Measurements from ENCODE around the gene RBMS1. TPM values are rescaled to one million over a fixed set of nuclear protein-coding genes. Genes with fewer than 3 reads are reported as not detected.

RBMS1 gene
- polyA plus RNA-seq, 1 donor (not counting 4 experiments of a cell fraction or from before 2014, with no cell fraction given) = 89.1 TPM

DNA sequence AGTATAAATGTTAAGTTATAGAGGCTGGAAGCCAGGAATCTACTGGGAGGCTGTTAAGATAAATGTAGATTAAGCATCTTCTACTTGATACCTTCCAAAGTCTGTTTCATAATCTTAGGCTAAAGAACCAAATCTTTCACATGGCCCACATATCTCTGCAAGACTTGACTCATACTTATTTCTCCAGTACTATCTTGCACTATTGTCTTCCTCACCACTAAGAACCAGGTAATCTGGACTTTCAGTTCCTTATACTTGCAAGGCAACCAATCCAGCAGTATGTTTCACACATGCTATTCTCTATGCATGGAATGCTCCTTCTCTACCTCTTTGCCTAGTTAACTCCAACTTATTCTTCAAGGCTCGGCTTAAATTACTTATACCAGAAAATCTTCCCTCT lies 62.2 kb downstream of the RBMS1 start:
- H3K27ac ChIP-seq (ENCODE audit: control insufficient read depth, insufficient read depth, low read length) = peak overlapping the region; percentile 3
- peak; percentile 92 for FAIRE-seq
- H2AFZ ChIP-seq (ENCODE audit: control insufficient read depth, low read length) = no peak overlapping the region
- H3K27me3 ChIP-seq (ENCODE audit: control insufficient read depth, extremely low read depth, insufficient read depth, low read length) = no peaks in the 10 kb centered on the region
- H3K36me3 ChIP-seq (ENCODE audit: control insufficient read depth in 2 of 2, extremely low read depth in 1 of 2, insufficient read depth in 2 of 2, low read length in 2 of 2) = no peaks in the 10 kb centered on the region
- peaks cover 35% of the 10 kb centered on the region for H3K4me1 ChIP-seq (ENCODE audit: control insufficient read depth, extremely low read depth, insufficient read depth, low read length)
- no peak for TF ChIP-seq EZH2 (IDR thresholded peaks at IDR 0.05; ENCODE audit: low read length)
- TF ChIP-seq, protein P1, sequence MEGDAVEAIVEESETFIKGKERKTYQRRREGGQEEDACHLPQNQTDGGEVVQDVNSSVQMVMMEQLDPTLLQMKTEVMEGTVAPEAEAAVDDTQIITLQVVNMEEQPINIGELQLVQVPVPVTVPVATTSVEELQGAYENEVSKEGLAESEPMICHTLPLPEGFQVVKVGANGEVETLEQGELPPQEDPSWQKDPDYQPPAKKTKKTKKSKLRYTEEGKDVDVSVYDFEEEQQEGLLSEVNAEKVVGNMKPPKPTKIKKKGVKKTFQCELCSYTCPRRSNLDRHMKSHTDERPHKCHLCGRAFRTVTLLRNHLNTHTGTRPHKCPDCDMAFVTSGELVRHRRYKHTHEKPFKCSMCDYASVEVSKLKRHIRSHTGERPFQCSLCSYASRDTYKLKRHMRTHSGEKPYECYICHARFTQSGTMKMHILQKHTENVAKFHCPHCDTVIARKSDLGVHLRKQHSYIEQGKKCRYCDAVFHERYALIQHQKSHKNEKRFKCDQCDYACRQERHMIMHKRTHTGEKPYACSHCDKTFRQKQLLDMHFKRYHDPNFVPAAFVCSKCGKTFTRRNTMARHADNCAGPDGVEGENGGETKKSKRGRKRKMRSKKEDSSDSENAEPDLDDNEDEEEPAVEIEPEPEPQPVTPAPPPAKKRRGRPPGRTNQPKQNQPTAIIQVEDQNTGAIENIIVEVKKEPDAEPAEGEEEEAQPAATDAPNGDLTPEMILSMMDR (optimal IDR thresholded peaks at IDR 0.05 in 1 of 3, IDR thresholded peaks at IDR 0.05 in 1 of 3, conservative IDR thresholded peaks at IDR 0.05 in 1 of 3; ENCODE audit: extremely low read depth in 1 of 3, insufficient read depth in 2 of 3, low read length in 3 of 3) = no peak
- dilution Hi-C loops (cut with MboI; ENCODE audit: extremely low pct_ligation_motif_present, low sequenced_read_pairs) = no loop called here
- H3K79me2 ChIP-seq (ENCODE audit: control insufficient read depth, insufficient read depth, low read length) = peaks cover 18% of the 10 kb centered on the region
- H3K9me3 ChIP-seq (ENCODE audit: control insufficient read depth, low read depth, low read length) = no peaks in the 10 kb centered on the region
- no peak overlapping the region for H3K4me2 ChIP-seq (ENCODE audit: control insufficient read depth, extremely low read depth, insufficient read depth, low read depth, low read length)
- no peak for DNase-seq (ENCODE audit: low read depth, low spot score)
- H3K9ac ChIP-seq (ENCODE audit: control insufficient read depth, extremely low read depth, insufficient read depth, low read length) = no peak overlapping the region
- no peaks in the 10 kb centered on the region for H3K9me1 ChIP-seq (ENCODE audit: control insufficient read depth, extremely low read depth, insufficient read depth, low read length)
- H3K4me3 ChIP-seq (ENCODE audit: control insufficient read depth in 2 of 3, extremely low read depth in 1 of 3, insufficient read depth in 2 of 3, low read depth in 1 of 3, low read length in 3 of 3) = no peak overlapping the region
- no peaks in the 10 kb centered on the region for H4K20me1 ChIP-seq (ENCODE audit: control insufficient read depth, extremely low read depth, insufficient read depth, low read length)

DNA sequence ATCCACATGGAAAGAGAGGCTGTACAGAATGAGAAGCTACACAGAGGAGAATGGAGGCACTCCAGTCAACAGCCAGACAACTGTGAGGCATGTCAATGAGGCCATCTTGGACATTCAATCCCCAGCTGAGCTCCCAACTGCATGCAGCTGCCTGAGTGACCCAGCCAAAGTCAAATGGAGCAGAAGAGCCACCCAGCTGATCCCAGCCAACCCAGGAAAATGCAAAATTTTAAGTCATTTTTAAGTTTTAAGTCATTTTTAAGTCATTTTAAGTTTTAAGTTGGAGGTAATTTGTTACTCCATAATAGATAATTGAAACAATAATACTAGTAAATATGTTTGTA lies 63.6 kb downstream of the RBMS1 start:
- Histone ChIP-seq H3K9ac (ENCODE audit: control insufficient read depth, extremely low read depth, insufficient read depth, low read length) (no peak overlapping the region), H3K4me3 (ENCODE audit: control insufficient read depth in 2 of 3, extremely low read depth in 1 of 3, insufficient read depth in 2 of 3, low read depth in 1 of 3, low read length in 3 of 3) (no peak overlapping the region), H3K27ac (ENCODE audit: control insufficient read depth, insufficient read depth, low read length) (no peak overlapping the region), H3K9me3 (ENCODE audit: control insufficient read depth, low read depth, low read length) (no peaks in the 10 kb centered on the region), H3K36me3 (ENCODE audit: control insufficient read depth in 2 of 2, extremely low read depth in 1 of 2, insufficient read depth in 2 of 2, low read length in 2 of 2) (no peaks in the 10 kb centered on the region), H3K9me1 (ENCODE audit: control insufficient read depth, extremely low read depth, insufficient read depth, low read length) (no peaks in the 10 kb centered on the region), H3K79me2 (ENCODE audit: control insufficient read depth, insufficient read depth, low read length) (peaks cover 8% of the 10 kb centered on the region), H3K4me1 (ENCODE audit: control insufficient read depth, extremely low read depth, insufficient read depth, low read length) (peaks cover 35% of the 10 kb centered on the region), H2AFZ (ENCODE audit: control insufficient read depth, low read length) (no peak overlapping the region), H4K20me1 (ENCODE audit: control insufficient read depth, extremely low read depth, insufficient read depth, low read length) (no peaks in the 10 kb centered on the region), H3K27me3 (ENCODE audit: control insufficient read depth, extremely low read depth, insufficient read depth, low read length) (no peaks in the 10 kb centered on the region), H3K4me2 (ENCODE audit: control insufficient read depth, extremely low read depth, insufficient read depth, low read depth, low read length) (no peak overlapping the region)
- no peak for TF ChIP-seq EZH2 (IDR thresholded peaks at IDR 0.05; ENCODE audit: low read length)
- TF ChIP-seq, protein P1 (optimal IDR thresholded peaks at IDR 0.05 in 1 of 3, IDR thresholded peaks at IDR 0.05 in 1 of 3, conservative IDR thresholded peaks at IDR 0.05 in 1 of 3; ENCODE audit: extremely low read depth in 1 of 3, insufficient read depth in 2 of 3, low read length in 3 of 3) = no peak
- FAIRE-seq (no peak), DNase-seq (ENCODE audit: low read depth, low spot score) (no peak)
- dilution Hi-C loops (cut with MboI; ENCODE audit: extremely low pct_ligation_motif_present, low sequenced_read_pairs) = no loop called here

Data from keratinocyte (primary cell).